ENCODE data around the gene RHOBTB1.

DNA sequence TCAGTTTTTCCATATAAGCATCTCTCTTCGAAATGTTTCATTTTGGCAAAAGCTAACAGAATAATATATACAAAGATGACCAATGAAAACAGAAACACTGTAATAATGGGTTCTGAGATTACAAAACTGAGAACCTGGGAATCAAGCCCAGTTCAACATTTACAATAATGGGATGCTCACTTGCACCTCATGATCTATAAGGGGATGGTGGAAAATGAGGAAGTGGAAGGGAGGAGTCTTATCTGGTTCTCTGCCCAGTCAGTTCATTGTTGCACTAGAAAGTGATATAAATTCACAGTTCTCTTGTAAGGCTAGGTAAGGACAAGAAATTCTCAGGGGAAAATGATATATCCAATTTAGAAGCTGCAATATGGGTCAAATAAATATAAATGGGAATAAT is 31.7 kb upstream of the RHOBTB1 start:
- no peak for TF ChIP-seq POLR2A (IDR thresholded peaks at IDR 0.05)
- TF ChIP-seq, protein P1, sequence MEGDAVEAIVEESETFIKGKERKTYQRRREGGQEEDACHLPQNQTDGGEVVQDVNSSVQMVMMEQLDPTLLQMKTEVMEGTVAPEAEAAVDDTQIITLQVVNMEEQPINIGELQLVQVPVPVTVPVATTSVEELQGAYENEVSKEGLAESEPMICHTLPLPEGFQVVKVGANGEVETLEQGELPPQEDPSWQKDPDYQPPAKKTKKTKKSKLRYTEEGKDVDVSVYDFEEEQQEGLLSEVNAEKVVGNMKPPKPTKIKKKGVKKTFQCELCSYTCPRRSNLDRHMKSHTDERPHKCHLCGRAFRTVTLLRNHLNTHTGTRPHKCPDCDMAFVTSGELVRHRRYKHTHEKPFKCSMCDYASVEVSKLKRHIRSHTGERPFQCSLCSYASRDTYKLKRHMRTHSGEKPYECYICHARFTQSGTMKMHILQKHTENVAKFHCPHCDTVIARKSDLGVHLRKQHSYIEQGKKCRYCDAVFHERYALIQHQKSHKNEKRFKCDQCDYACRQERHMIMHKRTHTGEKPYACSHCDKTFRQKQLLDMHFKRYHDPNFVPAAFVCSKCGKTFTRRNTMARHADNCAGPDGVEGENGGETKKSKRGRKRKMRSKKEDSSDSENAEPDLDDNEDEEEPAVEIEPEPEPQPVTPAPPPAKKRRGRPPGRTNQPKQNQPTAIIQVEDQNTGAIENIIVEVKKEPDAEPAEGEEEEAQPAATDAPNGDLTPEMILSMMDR (IDR thresholded peaks at IDR 0.05), result no peak
